Measurements from ENCODE around the gene VWA3B. TPM values are rescaled to one million over a fixed set of nuclear protein-coding genes. Genes with fewer than 3 reads are reported as not detected.
"Not testable (repeated sequence)": the region's sequence is repeated elsewhere in the genome, so short reads cannot be mapped to it uniquely, and the experiment has no call there.

VWA3B gene
- total RNA-seq, 1 experiment from 2014 or later = not detected

DNA sequence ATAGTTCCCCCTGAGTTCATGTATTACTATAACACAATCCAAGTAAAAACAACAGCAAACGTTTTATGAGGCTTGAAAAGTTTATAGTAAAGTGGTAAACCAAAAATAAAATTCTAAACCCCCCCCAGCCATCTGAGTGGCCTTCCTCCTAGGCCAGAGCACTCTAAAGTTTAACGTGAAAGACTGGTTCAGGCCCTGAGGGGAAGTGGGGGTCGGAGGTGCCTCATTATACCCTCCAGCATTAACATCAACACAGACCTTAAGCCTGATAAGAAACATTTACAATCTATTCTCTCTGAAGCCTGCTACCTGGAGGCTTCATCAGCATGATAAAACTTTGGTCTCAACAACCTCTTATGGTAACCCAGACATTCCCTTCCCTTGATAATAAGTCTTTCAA, 230.2 kb downstream of the VWA3B start:
- Mint-ChIP-seq H3K27me3 (ENCODE audit: low read depth) (peaks cover 6% of the 10 kb centered on the region), H3K4me3 (peak overlapping the region in 1 of 2 experiments; percentile 8; a peak in 1 of 5 replicates), H3K9me3 (peaks cover 45 to 47% of the 10 kb centered on the region in 2 experiments), H3K4me1 (peaks cover 29 to 35% of the 10 kb centered on the region in 2 experiments), H3K36me3 (ENCODE audit: insufficient read depth in 1 of 3, low read depth in 3 of 3) (peaks cover 28 to 47% (median 38%) of the 10 kb centered on the region in 3 experiments), H3K27ac (peak overlapping the region in 2 of 3 experiments; percentile 24 to 57; a peak in 2 of 7 replicates)
- Histone ChIP-seq H2BK120ac (ENCODE audit: low read depth, low read length, poor library complexity, severe bottlenecking) (no peak overlapping the region), H3K23ac (ENCODE audit: insufficient read length, low read depth, low read length) (no peak overlapping the region), H3K79me2 (ENCODE audit: insufficient read depth, low read length) (no peaks in the 10 kb centered on the region), H2AFZ (ENCODE audit: low read length) (no peak overlapping the region), H3K9me3 (ENCODE audit: control insufficient read depth, low read depth, low read length) (peaks cover 23% of the 10 kb centered on the region), H3K27ac (ENCODE audit: insufficient read length, low read depth, low read length) (no peak overlapping the region), H3K23me2 (ENCODE audit: insufficient read length, low read depth, low read length, poor library complexity, severe bottlenecking) (no peaks in the 10 kb centered on the region), H4K5ac (ENCODE audit: insufficient read length, low read depth, low read length) (no peak overlapping the region), H3K14ac (ENCODE audit: insufficient read depth, low read length) (no peak overlapping the region), H3K18ac (ENCODE audit: insufficient read length, low read depth, low read length) (no peak overlapping the region), H3K4me1 (ENCODE audit: insufficient read depth, low read length) (no peaks in the 10 kb centered on the region), H2BK20ac (ENCODE audit: low read depth, low read length, poor library complexity, severe bottlenecking) (no peak overlapping the region), H3K79me1 (ENCODE audit: insufficient read depth, low read depth, low read length, poor library complexity, severe bottlenecking) (no peaks in the 10 kb centered on the region), H4K91ac (ENCODE audit: insufficient read length, low read depth, low read length) (no peak overlapping the region), H4K20me1 (ENCODE audit: control insufficient read depth, insufficient read depth, insufficient read length) (no peaks in the 10 kb centered on the region), H3K56ac (ENCODE audit: insufficient read length, low read depth, low read length) (no peak overlapping the region), H3K9ac (ENCODE audit: extremely low read depth, insufficient read length, low read length) (no peak overlapping the region), H2BK15ac (ENCODE audit: low read depth, low read length) (no peak overlapping the region), H3T11ph (ENCODE audit: low read length) (no peak overlapping the region), H2BK5ac (ENCODE audit: insufficient read length, low read length) (no peak overlapping the region), H3K4me2 (ENCODE audit: insufficient read depth, insufficient read length, low read length) (no peak overlapping the region), H3K27me3 (ENCODE audit: insufficient read depth, low read length) (no peaks in the 10 kb centered on the region), H3K4ac (ENCODE audit: low read depth, low read length) (no peak overlapping the region), H2AK5ac (ENCODE audit: insufficient read length, low read length) (no peak overlapping the region), H2BK12ac (ENCODE audit: insufficient read length, low read depth, low read length) (no peak overlapping the region), H4K8ac (replicated peaks; ENCODE audit: insufficient read length, low read depth, low read length) (no peak overlapping the region)
- no peak for DNase-seq
- TF ChIP-seq, protein P1, sequence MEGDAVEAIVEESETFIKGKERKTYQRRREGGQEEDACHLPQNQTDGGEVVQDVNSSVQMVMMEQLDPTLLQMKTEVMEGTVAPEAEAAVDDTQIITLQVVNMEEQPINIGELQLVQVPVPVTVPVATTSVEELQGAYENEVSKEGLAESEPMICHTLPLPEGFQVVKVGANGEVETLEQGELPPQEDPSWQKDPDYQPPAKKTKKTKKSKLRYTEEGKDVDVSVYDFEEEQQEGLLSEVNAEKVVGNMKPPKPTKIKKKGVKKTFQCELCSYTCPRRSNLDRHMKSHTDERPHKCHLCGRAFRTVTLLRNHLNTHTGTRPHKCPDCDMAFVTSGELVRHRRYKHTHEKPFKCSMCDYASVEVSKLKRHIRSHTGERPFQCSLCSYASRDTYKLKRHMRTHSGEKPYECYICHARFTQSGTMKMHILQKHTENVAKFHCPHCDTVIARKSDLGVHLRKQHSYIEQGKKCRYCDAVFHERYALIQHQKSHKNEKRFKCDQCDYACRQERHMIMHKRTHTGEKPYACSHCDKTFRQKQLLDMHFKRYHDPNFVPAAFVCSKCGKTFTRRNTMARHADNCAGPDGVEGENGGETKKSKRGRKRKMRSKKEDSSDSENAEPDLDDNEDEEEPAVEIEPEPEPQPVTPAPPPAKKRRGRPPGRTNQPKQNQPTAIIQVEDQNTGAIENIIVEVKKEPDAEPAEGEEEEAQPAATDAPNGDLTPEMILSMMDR (conservative IDR thresholded peaks at IDR 0.05) = no peak
- WGBS (ENCODE audit: extremely low coverage, insufficient read length, low lambda C conversion rate) = no CpG with 5 or more reads among the region's 3 CpGs

DNA sequence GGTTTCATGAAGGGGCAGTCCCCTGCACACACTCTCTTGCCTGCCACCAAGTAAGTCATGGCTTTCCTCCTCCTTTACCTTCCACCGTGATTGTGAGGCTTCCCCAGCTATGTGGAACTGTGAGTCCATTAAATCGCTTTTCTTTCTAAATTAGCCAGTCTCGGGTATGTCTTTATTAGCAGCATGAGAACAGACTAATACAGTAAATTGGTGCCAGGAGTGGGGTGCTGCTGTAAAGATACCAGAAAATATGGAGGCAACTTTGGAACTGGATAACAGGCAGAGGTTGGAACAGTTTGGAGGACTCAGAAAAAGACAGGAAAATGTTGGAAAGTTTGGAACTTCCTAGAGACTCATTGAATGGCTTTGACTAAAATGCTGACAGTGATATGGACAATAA, 233.2 kb downstream of the VWA3B start:
- H3K79me2 ChIP-seq (ENCODE audit: insufficient read depth, low read length); DNase-seq; H4K91ac ChIP-seq (ENCODE audit: insufficient read length, low read depth, low read length); H3K4me3 Mint-ChIP-seq; H3K23ac ChIP-seq (ENCODE audit: insufficient read length, low read depth, low read length); H3K27me3 ChIP-seq (ENCODE audit: insufficient read depth, low read length); H2BK20ac ChIP-seq (ENCODE audit: low read depth, low read length, poor library complexity, severe bottlenecking); H3K4ac ChIP-seq (ENCODE audit: low read depth, low read length); H3K27me3 Mint-ChIP-seq (ENCODE audit: low read depth); H2BK12ac ChIP-seq (ENCODE audit: insufficient read length, low read depth, low read length); H3K4me2 ChIP-seq (ENCODE audit: insufficient read depth, insufficient read length, low read length); H4K8ac ChIP-seq (replicated peaks; ENCODE audit: insufficient read length, low read depth, low read length); H2AK5ac ChIP-seq (ENCODE audit: insufficient read length, low read length); H2BK5ac ChIP-seq (ENCODE audit: insufficient read length, low read length); H3K14ac ChIP-seq (ENCODE audit: insufficient read depth, low read length); H3K23me2 ChIP-seq (ENCODE audit: insufficient read length, low read depth, low read length, poor library complexity, severe bottlenecking); H3T11ph ChIP-seq (ENCODE audit: low read length); H2BK120ac ChIP-seq (ENCODE audit: low read depth, low read length, poor library complexity, severe bottlenecking); H3K27ac ChIP-seq (ENCODE audit: insufficient read length, low read depth, low read length); H3K56ac ChIP-seq (ENCODE audit: insufficient read length, low read depth, low read length); H3K9ac ChIP-seq (ENCODE audit: extremely low read depth, insufficient read length, low read length); H4K5ac ChIP-seq (ENCODE audit: insufficient read length, low read depth, low read length); H3K18ac ChIP-seq (ENCODE audit: insufficient read length, low read depth, low read length); H3K79me1 ChIP-seq (ENCODE audit: insufficient read depth, low read depth, low read length, poor library complexity, severe bottlenecking); H3K27ac Mint-ChIP-seq; H2BK15ac ChIP-seq (ENCODE audit: low read depth, low read length); H4K20me1 ChIP-seq (ENCODE audit: control insufficient read depth, insufficient read depth, insufficient read length); H3K4me1 ChIP-seq (ENCODE audit: insufficient read depth, low read length); H2AFZ ChIP-seq (ENCODE audit: low read length): not testable (repeated sequence)
- peaks cover 64 to 66% of the 10 kb centered on the region in 2 experiments for H3K9me3 Mint-ChIP-seq
- H3K36me3 Mint-ChIP-seq (ENCODE audit: insufficient read depth in 1 of 3, low read depth in 3 of 3) = peaks cover 34 to 76% (median 46%) of the 10 kb centered on the region in 3 experiments
- H3K9me3 ChIP-seq (ENCODE audit: control insufficient read depth, low read depth, low read length) = peaks cover 28% of the 10 kb centered on the region
- H3K4me1 Mint-ChIP-seq = peaks cover 17% of the 10 kb centered on the region in 2 experiments
- WGBS (ENCODE audit: extremely low coverage, insufficient read length, low lambda C conversion rate) = no CpG with 5 or more reads among the region's 3 CpGs
